Vagina (tissue), 2 donors: ENCODE results near the gene NTF3. TPM values are rescaled to one million over a fixed set of nuclear protein-coding genes. Genes with fewer than 3 reads are reported as not detected.

Experiments used
- DNase-seq, 2 donors: peaks; one replicate each; pipeline ENCODE4 v3.0.0-alpha.2; 2017; ENCODE audit errors: extremely low spot score in 2 of 2
- H3K27ac ChIP-seq: fragments of 200-600 bp; sonication (generic); one replicate; pipeline ENCODE4 v1.5.1; 2019
- H3K27me3 ChIP-seq: fragments of 200-600 bp; sonication (generic); one replicate; pipeline ENCODE4 v1.5.1; 2019
- H3K36me3 ChIP-seq, 2 donors: fragments of 200-600 bp; sonication (generic); one replicate each; pipeline ENCODE4 v1.5.1; 2017 to 2019
- H3K4me1 ChIP-seq: fragments of 200-600 bp; sonication (generic); one replicate; pipeline ENCODE4 v1.5.1; 2019
- H3K4me3 ChIP-seq, 2 donors: fragments of 200-600 bp; sonication (generic); 1 replicate in 1 of 2; 2 replicates in 1 of 2; pipeline ENCODE4 v1.5.1; 2016 to 2019
- H3K9me3 ChIP-seq: fragments of 200-600 bp; sonication (generic); one replicate; pipeline ENCODE4 v1.5.1; 2019
- POLR2A ChIP-seq, 2 donors: fragments of 450-650 bp; IDR thresholded peaks; one replicate each; pipeline ENCODE4 v1.6.1; 2017; ENCODE audit warnings: antibody characterized with exemption in 2 of 2, mild to moderate bottlenecking in 2 of 2, moderate library complexity in 2 of 2
- POLR2AphosphoS5 ChIP-seq, 2 donors: sonication (generic); formaldehyde crosslinking; IDR thresholded peaks; one replicate each; pipeline ENCODE4 v1.9.0; 2017; ENCODE audit warnings: antibody characterized with exemption in 2 of 2, mild to moderate bottlenecking in 2 of 2, low read depth in 1 of 2; ENCODE audit not compliant: insufficient read depth in 1 of 2
- intact Hi-C: fragments of 100-400 bp; cut with DNase I; formaldehyde crosslinking; loops from one replicate; pipeline ENCODE4 v1.15.1; 2023
- total RNA-seq: library from RNA; depleted of rRNA; stranded (reverse); fragments of >200 nt; gene quantifications from one replicate; pipeline ENCODE4 v1.2.3, GENCODE V29; 2016
- TF ChIP-seq, protein P1 (sequence below), 3 experiments: fragments of 450-650 bp in 2 of 3; fragments of 200-600 bp in 1 of 3; sonication (generic) in 1 of 3; IDR thresholded peaks; one replicate each; pipeline ENCODE4 v1.5.1; 2017 to 2019; ENCODE audit warnings: antibody characterized with exemption in 3 of 3, mild to moderate bottlenecking in 2 of 3, moderate library complexity in 2 of 3

NTF3 gene
- total RNA-seq, 1 donor from 2014 or later, result 1.7 TPM

GRCh38 chr12:5430641-5431603 lies 986 bp upstream of the NTF3 start:
- no peaks in the 10 kb centered on the region for H3K9me3 ChIP-seq
- H3K4me3 ChIP-seq, result peak overlapping the region; percentile 56 to 69
- no peaks in the 10 kb centered on the region for H3K36me3 ChIP-seq
- intact Hi-C loops, result no loop called here
- DNase-seq, result no peak
- H3K4me1 ChIP-seq, result peaks cover 64% of the 10 kb centered on the region
- H3K27ac ChIP-seq, result peak overlapping the region; percentile 58
- H3K27me3 ChIP-seq, result no peaks in the 10 kb centered on the region
- no peak for TF ChIP-seq POLR2AphosphoS5 (IDR thresholded peaks at IDR 0.05; ENCODE audit: insufficient read depth in 1 of 2, low read depth in 1 of 2)
- TF ChIP-seq, protein P1, sequence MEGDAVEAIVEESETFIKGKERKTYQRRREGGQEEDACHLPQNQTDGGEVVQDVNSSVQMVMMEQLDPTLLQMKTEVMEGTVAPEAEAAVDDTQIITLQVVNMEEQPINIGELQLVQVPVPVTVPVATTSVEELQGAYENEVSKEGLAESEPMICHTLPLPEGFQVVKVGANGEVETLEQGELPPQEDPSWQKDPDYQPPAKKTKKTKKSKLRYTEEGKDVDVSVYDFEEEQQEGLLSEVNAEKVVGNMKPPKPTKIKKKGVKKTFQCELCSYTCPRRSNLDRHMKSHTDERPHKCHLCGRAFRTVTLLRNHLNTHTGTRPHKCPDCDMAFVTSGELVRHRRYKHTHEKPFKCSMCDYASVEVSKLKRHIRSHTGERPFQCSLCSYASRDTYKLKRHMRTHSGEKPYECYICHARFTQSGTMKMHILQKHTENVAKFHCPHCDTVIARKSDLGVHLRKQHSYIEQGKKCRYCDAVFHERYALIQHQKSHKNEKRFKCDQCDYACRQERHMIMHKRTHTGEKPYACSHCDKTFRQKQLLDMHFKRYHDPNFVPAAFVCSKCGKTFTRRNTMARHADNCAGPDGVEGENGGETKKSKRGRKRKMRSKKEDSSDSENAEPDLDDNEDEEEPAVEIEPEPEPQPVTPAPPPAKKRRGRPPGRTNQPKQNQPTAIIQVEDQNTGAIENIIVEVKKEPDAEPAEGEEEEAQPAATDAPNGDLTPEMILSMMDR (IDR thresholded peaks at IDR 0.05), result no peak
- no peak for TF ChIP-seq POLR2A (IDR thresholded peaks at IDR 0.05)

DNA sequence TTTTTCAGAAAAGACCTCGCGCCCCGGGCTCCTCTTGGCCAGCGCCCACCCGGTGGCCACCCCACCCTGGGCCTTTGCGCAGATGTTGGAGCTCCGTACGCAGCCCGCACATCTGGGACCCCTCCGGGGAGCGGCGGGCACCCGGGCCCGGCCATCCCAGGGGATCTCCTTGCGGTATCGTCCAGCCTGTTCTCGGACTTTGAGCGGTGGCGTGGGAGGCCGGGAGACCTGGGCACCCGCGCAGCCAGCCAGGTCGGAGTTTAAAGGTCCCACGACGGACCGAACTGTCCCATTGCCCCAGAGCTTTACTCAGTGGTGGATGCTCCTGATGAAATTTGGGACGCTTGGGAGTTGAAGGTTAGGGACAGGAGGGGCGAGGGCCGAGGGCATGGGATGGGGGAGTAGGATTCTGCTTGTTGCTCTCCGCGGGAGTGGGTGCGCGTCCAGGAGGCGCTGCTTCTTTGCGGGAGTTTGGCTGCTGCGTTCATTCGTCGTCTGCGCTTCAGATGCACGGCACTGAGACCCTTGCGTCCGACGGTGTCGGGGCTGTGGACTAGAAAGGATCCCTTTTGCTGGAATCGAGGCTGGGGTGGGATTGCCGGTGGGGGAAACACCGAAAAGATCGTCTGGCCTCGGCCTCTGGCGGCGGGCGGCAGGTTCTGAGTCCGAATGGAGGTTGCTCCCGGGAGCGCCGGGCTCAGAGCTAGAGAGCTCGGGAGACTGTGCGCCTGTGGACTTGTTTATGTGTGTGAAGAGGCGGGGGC lies 1.4 kb downstream of the NTF3 start:
- Histone ChIP-seq H3K36me3 (no peaks in the 10 kb centered on the region), H3K27me3 (no peaks in the 10 kb centered on the region), H3K4me1 (peaks cover 74% of the 10 kb centered on the region), H3K9me3 (no peaks in the 10 kb centered on the region), H3K27ac (peak overlapping the region; percentile 73), H3K4me3 (peak overlapping the region; percentile 56 to 69)
- DNase-seq, result peak in 1 of 2 donors; percentile 67
- TF ChIP-seq POLR2AphosphoS5 (IDR thresholded peaks at IDR 0.05; ENCODE audit: insufficient read depth in 1 of 2, low read depth in 1 of 2) (peak in 1 of 2 donors; percentile 30), POLR2A (IDR thresholded peaks at IDR 0.05) (no peak)
- TF ChIP-seq, protein P1 (IDR thresholded peaks at IDR 0.05), result no peak
- intact Hi-C loops, result no loop called here

GRCh38 chr12:5433845-5434646 lies 2.1 kb downstream of the NTF3 start:
- intact Hi-C loops, result no loop called here
- Histone ChIP-seq H3K36me3 (no peaks in the 10 kb centered on the region), H3K4me3 (peak overlapping the region; percentile 56 to 69), H3K27me3 (no peaks in the 10 kb centered on the region), H3K4me1 (peaks cover 67% of the 10 kb centered on the region), H3K27ac (peak overlapping the region; percentile 73), H3K9me3 (no peaks in the 10 kb centered on the region)
- peak in 1 of 2 donors; percentile 84 for DNase-seq
- TF ChIP-seq POLR2AphosphoS5 (IDR thresholded peaks at IDR 0.05; ENCODE audit: insufficient read depth in 1 of 2, low read depth in 1 of 2) (no peak), POLR2A (IDR thresholded peaks at IDR 0.05) (no peak)
- TF ChIP-seq, protein P1 (IDR thresholded peaks at IDR 0.05), result no peak

GRCh38 chr12:5434647-5435560 lies 3.0 kb downstream of the NTF3 start:
- Histone ChIP-seq H3K4me1 (peaks cover 59% of the 10 kb centered on the region), H3K27me3 (no peaks in the 10 kb centered on the region), H3K4me3 (no peak overlapping the region), H3K9me3 (no peaks in the 10 kb centered on the region), H3K27ac (no peak overlapping the region), H3K36me3 (no peaks in the 10 kb centered on the region)
- peak in 1 of 2 donors; percentile 94 for DNase-seq
- intact Hi-C loops, result no loop called here
- no peak for TF ChIP-seq POLR2AphosphoS5 (IDR thresholded peaks at IDR 0.05; ENCODE audit: insufficient read depth in 1 of 2, low read depth in 1 of 2)
- TF ChIP-seq, protein P1 (IDR thresholded peaks at IDR 0.05), result no peak
- TF ChIP-seq POLR2A (IDR thresholded peaks at IDR 0.05), result no peak
